NCI-H146 treated with DMSO at 0.1 percent for 48 hours (cell line): ENCODE results near the gene ST6GALNAC6.

Experiments used
- DNase-seq: peaks from one replicate; lab custom pipeline; 2025; ENCODE audit not compliant: unreplicated experiment; lab: John Stamatoyannopoulos, UW

Gene ST6GALNAC6

DNA sequence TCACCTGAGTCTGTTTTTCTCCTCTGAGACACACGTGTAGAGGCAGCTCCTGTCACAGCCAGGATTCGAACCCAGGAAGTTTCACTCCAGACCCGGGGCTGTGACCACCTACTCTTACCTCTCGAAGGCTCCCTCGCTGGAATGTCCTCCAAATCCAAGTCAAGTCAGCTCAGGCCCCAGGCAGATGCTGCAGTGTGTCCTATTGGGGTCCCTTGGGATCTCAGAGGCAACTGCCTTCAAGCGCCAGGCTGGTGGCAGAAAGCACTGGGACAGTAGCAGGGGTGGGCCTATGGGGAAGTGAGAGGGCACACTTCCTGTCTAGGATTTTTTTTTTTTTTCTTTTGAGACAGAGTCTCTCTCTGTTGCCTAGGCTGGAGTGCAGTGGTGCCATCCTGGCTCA, 18.2 kb upstream of the ST6GALNAC6 start:
- no peak for DNase-seq

DNA sequence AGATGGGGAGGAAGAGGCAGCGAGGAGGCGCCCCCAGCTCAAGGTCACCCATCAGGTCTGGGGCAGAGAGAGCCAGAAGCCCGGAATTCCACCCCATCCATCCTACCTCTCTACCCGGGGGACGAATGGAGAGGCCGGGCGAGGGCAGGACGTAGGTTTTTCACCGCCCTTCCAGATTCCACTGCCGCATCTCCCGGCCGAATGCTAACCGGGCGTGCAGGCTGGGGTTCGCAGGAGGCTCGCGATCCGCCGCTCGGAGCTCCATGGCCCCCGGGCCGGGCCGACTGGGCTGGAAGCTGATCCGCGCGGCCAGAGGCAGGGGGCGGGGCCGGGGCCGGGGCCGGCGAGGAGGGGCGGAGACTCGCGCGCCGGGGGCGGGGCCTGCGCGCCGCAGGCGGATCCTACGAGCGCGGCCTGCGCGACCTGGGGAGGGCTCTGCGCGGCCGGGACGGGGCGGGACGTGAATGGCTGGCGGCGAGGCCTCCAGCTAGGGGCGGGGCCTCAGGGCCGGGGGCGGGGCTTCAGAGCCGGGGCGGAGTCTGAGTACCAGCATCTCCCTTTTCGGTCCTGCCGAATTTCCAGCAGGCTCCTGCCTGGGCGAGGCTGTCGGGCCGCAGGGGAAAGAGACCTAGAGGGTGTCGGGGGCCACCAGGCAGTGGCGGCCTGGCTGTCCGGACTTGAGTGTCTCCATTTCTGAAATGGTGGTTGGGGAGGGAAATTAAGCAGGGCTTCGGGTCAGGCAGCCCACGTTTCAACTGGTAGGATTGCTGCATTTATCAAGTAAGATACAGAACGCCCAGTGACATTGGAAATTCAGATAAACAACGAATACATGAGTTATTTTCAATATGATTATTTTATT, 17.5 kb upstream of the ST6GALNAC6 start, which contains the start of gene ST6GALNAC4:
Gene ST6GALNAC4, minus strand, starts transcription at position 322 of the 862 bp plus-strand sequence. CDS start 622 bp downstream, outside the sequence.
- DNase-seq, result peak; percentile 57

DNA sequence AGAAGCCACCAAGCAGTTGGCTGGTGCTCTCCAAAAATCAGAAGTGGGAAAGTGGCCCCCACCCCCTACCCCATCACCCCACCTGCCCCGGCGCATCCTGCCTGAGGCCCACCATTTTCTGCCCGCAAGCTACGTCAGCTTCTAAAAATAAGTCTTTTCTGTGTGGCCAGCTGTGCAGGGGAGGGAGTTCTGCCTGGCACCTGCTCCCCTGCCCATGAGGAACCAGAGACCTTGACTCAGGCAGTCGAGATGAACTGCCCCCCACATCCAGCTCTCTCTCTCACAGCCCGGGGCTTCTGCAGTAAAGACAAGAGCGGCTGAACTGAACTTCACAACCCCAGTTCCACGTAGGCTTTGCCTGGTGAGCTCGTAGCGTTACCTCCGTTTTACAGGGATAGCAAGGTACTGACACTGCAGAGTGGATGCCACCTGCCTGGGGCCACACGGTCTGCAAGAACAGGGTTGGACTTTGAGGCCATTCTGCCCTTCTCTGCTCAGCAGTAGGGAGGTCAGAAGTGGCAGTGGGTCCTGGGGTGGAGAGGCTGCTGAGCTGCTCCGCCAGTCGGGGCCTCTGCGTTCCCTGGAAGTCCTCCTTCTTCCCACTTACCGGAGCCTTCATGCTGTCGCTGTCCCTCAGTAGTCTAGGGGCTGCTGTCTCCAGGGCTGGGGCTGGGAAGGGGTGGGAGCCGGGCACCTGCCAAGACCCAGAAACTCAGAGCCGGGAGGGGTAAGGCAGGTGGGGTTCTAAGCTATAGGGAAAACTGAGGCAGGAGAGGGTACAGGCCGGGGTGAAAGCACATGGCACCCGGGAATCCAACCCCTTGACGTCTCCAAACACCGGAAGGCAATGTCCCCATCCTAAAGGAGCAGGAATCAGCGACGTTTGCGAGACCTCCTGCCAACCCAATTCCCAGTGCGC, 16.7 kb upstream of the ST6GALNAC6 start:
- no peak for DNase-seq

DNA sequence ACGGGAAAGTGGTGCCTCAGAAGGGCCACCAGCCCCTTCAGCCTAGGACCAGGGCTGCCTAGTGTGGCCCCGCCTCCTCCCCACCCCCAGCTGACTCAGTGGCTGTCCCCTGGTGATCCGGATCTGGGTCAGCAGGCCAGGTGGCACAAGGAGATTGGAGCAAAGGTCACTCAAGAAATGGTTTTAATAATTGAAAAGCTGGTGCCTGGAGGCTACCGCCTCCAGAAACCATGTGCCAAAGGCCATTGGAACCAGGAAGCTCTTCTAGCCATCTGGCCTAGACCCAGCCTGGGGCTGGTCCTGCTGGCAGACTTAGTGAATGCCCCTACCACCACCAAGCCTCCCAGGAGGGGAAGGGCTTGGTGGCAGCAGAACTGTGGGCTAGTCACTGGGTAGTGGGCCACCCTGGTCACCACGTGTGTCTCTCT, 15.9 kb upstream of the ST6GALNAC6 start:
- DNase-seq, result no peak

DNA sequence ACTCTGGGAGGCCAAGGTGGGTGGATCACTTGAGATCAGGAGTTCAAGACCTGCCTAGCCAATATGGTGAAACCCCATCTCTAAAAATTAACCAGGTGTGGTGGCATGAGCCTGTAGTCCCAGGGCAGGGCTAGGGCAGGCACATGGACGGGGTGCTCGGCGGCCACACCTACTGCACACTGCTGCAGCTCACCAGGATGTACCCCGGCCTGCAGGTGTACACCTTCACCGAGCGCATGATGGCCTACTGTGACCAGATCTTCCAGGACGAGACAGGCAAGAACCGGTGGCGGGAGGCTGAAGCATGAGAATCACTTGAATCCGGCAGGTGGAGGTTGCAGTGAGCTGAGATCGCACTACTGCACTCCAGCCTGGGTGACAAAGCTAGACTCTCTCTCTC, 14.3 kb upstream of the ST6GALNAC6 start:
- DNase-seq, result no peak

DNA sequence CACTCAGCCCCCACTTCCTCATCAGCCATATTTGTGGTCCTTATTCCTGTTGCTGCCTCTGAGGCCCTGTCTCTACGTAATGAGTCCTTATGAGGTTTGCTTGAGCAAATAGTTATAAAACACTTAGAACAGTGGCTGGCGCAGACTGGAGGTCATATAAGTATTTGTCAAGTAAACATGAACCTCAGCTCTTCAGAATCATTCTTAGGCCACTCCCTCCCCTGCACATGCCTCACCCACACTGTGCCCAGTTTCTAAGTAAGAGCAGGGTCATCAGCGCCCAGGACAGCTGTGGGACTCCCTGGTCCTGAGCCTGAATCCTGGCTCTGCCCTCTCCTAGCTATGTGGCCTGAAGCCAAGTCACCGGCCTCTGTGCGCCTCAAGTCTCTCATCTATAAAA, 13.5 kb upstream of the ST6GALNAC6 start:
- DNase-seq, result no peak

DNA sequence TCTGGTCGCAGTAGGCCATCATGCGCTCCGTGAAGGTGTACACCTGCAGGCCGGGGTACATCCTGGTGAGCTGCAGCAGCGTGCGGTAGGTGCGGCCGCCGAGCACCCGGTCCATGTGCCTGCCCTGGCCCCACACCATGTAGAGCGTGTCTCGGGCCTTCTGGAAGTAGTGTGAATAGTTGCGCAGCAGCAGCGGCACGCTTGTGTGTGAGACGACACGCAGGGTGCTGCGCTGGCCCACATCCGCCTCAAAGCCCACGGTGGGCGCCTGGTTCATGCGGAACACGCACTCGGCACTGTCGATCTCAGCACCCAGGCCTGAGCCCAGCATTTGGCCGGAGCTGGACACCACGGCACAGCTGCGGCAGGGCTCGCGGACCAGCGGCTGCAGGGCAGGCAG, 12.9 kb upstream of the ST6GALNAC6 start:
- DNase-seq, result no peak

DNA sequence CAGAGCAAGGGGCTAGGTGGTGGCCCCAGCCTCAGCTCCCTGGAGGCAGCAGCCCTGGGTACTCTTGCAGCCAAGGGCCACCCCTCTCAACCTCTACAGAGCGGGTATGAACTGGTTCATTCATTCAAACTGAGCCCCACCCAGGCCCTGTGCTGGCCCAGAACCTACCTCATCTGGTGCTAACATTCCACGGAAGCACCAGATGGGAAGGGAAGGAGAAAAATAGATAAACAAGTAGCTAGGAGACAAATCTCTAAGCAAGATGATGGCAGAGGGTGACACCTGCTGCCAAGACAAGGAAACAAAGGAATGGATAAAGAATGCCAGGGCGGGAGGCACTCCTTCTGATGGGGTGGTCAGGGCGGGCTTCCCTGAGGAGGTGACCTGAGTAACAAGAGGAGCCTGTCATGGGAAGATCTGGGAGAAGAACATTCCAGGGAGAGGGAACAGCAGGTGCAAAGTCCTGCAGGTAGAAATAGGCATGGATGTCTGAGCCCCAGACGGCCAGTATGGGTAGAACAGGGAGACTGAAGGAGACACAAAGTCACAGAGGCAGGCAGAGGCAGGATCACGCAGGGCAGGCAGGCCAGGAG, 11.3 kb upstream of the ST6GALNAC6 start:
- no peak for DNase-seq

DNA sequence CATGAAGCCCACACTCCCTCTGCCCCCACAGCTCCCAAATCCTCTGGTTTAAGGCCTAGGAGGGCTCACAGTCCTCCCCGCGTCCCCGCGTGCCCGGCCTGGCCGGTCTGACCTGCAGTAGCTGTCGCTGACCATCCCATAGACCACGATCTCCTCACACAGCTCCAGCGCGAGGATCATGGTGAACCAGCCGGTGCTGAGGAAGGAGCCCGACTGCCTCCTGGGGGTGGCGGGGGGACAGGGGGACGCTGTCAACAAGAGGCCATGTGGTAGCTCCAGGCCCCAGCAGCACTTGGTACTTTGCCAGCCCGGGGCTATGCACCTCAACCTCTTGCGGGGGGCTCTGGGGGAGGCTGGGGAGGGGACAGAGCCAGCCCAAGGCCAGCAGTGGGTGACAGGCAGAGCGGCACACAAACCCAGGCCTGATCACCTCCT, 10.5 kb upstream of the ST6GALNAC6 start:
- DNase-seq, result no peak

DNA sequence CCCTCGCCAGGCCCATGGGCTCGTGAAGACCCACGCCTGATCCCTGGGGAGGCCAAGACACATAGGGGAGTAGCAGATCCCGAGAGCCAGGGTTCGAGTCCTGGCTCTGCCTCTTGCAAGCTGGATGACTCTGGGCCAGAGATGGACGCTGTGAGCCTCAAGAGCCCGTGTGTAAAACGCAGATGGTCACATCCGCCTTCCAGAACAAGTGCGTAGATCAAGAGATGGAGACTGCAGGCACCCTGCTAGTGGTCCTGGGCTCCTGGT, 9.2 kb upstream of the ST6GALNAC6 start:
- DNase-seq, result no peak

DNA sequence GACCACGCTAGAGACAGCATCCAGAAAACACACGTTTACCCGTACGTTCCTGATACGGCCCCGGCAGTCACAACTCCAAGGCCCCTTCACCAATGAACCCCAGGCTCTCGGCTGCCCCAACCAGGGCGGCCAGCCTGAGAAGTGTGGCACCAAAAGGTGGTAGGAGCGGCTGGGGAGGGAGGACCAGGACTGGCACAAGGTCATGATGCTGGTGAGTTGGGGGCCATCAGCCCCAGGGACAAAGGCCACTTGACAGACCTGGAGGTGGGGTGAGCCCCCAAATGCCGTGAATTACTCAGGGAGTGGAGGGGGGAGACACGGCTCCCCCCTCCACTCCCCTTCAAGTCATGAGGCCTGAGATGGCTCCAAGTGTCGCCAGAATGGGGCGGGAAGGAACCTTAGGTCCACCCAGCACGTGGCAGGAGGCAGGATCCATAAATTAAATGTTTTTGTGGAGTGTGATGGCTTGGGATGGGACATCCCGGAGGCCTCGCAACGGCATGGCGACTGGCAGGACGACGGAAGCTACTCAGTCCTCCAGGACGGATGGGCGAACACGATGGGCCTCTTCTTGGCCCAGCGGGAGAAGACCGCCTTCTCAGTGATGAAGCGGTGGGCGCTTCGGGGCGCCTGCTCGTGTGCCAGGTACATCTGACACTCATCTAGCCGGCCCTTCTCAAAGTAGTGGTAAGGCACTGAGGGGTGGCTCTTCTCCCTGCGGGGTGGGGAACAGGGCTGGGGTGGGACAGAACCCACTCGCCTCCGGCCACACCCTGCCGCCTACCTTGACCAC, 8.7 kb upstream of the ST6GALNAC6 start:
- DNase-seq, result no peak

DNA sequence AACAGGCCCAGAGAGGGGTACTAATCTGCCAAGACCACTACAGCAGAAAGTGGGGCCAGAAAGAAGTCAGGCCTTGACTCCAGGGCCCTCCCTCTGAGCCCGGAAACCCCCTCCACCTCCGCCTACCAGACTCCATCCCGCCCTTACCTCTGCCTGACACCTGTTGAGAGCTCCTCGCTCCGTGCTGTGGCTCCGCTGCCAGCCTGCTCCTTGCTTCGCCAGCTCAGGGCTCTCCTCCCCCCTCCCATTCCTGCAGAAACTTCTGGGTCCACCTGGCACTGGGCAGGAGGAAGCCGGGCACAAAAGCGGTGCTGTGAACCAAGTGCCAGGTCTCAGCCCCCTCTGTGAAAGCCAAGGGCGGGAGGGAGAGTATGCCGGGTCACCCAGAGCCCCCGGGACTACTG, 6.4 kb upstream of the ST6GALNAC6 start:
- DNase-seq, result no peak

DNA sequence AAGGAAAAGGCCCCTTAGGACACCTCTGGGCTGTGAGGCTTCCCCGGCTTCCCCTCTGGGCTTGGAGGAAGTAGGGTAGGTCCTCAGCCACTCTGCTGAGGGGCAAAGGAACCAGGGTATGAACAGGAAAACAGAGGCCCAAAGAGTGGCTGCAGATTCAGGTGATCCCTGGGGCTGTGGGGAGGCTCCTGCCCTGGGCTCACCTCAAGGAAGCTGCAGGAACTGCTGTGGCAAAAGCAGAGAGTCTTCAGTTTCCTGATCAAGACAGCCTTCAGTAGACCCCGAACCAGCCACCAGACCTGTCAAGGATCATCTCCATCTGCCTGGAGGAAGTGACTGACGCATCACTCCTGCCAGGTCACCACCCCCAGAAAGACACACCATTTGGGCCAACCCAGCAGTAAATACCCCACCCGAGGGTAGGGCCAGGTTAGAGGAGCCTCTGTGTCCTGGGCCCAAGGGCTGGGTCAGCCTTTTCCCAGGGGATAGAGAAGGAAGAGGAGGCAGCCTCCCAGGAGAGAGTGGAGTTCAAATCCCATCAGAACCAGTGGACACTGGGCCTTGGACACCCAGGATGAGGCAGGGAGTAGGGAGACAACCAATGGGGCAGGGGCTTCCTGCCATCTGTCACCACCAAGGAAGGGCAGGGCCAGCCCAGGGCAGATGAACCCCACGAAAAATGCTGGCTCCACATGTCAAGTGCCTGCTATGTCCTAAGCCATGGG, 5.8 kb upstream of the ST6GALNAC6 start:
- no peak for DNase-seq

DNA sequence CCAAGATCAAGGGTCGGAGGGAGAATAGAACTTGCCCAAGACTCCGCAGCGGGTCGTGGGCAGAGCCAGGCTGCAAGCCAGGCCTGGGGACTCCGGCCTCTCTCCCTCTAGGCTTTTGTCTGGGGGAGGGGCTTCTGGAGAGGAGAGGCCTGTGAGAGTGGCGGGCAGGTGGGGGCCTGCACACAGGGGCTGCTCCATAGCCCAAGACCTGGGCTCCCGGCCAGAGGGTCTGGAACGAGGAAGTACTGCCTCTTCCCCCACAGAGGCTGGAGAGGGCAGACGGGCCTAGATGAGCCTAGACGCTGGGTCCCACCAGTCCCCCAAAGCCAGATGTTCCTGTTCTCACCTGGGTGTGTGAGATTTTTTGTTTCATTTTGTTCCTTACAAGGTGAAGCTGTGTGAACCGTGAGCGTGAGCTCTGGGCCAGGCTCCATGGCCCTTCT, 5.2 kb upstream of the ST6GALNAC6 start:
- no peak for DNase-seq

DNA sequence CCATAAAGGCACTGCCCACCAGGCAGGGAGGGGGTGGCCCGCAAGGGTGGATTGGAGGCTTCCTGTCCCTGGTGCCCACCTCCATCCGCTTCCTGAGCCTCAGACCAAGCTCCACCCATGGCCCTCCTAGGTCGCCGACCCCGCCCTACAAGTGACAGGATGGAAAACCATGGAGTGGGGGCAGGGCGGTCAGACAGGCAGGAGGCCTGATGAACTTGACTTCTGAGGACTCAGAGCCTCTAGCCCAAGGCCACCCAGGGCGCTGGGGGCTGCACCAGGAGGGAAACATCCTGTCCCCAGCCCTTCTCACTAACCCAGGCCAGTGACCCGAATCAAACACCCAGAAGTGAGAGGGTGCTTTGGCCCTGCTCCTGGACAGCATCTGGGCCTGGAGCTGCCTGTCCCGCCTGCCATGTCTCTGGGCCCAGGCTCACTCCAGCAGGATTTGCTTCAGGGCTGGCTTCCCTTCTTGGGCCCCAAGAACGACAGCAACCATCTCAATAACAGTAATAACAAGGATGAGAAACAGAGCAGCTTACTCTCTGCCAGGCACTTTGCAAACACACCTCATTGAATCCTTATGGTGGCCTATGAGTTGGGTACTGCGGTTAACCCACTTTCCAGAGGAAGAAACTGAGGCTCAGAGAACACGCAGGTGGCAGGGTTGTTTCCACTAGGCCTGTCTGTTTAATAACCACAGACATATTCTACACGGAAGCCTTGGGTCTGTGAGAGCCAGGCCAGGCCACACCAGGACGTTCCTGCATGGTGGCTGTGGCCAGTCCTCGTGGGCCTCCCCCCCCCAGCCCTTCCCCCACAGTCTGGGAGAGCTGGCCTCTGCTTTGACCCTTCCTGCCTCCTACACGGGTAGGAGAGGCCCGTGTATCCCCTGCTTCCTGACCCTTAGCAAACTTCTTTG, 4.4 kb upstream of the ST6GALNAC6 start:
- no peak for DNase-seq

DNA sequence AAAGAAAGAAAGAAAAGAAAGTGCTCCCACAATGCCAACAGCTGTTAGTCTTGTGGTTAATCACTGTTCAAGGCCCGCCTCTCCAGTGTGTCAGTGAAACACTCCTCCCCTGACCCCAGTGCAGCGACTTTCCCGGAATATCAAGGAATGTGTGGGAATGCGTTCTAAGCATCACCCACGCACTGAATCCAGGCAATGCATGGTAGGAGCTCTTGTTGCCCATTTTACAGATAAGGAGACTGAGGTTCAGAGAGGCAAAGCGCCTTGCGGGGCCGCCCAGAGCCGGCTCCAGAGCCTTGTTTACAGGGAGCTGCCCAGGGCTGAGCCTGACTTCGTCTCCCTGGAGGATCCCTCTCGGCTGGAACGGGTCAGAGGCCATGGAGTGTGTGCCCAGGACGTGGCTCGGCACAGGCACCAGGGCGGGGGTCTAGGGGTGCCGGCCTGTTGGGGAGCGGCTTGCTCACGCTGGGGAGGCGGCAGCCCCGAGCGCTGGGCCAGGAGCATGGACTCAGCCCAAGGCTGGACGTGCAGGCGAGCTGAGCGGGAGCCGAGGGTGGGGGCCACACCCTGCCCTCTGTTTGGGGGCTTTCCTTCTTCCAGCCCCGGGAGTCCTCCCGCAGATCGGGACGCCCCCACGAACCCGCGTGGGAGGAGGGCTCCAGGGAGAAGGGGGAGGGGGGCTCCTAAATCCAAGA, 823 bp downstream of the ST6GALNAC6 start:
- no peak for DNase-seq

DNA sequence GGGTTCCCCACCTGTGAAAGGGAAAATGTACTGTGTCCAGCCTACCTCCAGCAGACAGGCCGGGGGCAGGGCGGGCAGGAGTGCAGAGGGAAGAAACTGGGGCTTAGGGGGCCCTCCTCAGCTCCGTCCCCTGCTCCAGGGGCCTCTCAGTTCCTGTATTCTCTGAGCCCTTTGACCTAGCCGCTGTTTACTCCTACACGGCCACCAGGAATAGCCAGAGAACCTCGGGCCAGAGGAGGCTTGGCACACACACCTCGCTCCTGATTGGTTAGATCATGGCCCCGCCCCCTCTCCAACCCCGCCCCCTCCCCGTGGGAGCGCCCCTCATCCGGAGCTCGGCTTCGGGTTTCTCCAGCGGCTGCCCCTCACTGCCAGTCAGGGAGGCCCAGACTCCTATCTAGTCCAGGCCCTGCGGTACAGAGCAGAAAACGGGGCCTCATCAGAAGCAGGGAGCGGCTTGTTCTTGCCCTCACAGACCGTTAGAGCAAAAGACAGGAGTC, 2.2 kb downstream of the ST6GALNAC6 start:
- DNase-seq, result no peak
